K562 (cell line): ENCODE measurements around the gene SLC24A4. TPM values are rescaled to one million over a fixed set of nuclear protein-coding genes. Genes with fewer than 3 reads are reported as not detected.

Source experiments
- ATAC-seq: fragments of 200-7000 bp; cut with Tn5 transposase; 3 replicates; pipeline ENCODE4 v1.9.1; 2020; ENCODE audit warnings: moderate library complexity
- BruUV-seq: library from RNA; stranded (reverse); fragments of 400-500 nt; replicated peaks from 2 replicates; lab custom pipeline; 2021; lab: Mats Ljungman, UMichigan
- CTCF ChIA-PET: fragments of 300-600 bp; formaldehyde crosslinking; extraction: SDS; loops from one replicate; lab custom pipeline; 2021; ENCODE audit warnings: low intra/inter-chr PET ratio; lab: Yijun Ruan, JAX
- POLR2A ChIA-PET: fragments of 300-600, 350-650 bp; sonication (Branson Sonifier 250); formaldehyde crosslinking; extraction: SDS; loops from one replicate; lab custom pipeline; 2021; ENCODE audit warnings: antibody characterized with exemption, inconsistent platforms; lab: Yijun Ruan, JAX
- DNase-seq, 4 experiments: peaks; one replicate each; pipeline versions ENCODE4 v3.0.0 to v3.0.0-alpha.2; 2011 to 2018; ENCODE audit warnings: low spot score in 3 of 4, mixed read lengths in 3 of 4; ENCODE audit errors: extremely low read depth in 1 of 4
- FAIRE-seq: peaks from 2 replicates; lab custom pipeline; 2011; peaks lifted over from hg19 to GRCh38; lab: Jason Lieb, UNC
- H2AFZ ChIP-seq: 2 replicates; pipeline ENCODE4 v1.6.0; 2011; ENCODE audit warnings: low read depth, low read length, control low read depth, inconsistent platforms
- H3K27ac ChIP-seq: fragments of 200-600 bp; 3 replicates; pipeline ENCODE4 v1.8.0; 2011; ENCODE audit warnings: low read depth, mild to moderate bottlenecking, control low read depth, inconsistent platforms, low read length, moderate library complexity, mixed read lengths; ENCODE audit errors: extremely low read depth
- H3K27me3 ChIP-seq, 2 experiments: fragments of 300-600 bp in 1 of 2; 2 replicates in 1 of 2; 3 replicates in 1 of 2; pipeline versions ENCODE4 v1.6.0 to v1.8.0; 2011; ENCODE audit warnings: inconsistent platforms in 2 of 2, low read length in 2 of 2, mild to moderate bottlenecking in 1 of 2, mixed read lengths in 1 of 2, moderate library complexity in 1 of 2; ENCODE audit not compliant: control insufficient read depth in 2 of 2, insufficient read depth in 2 of 2
- H3K36me3 ChIP-seq: fragments of 300-600 bp; 3 replicates; pipeline ENCODE4 v1.8.0; 2011; ENCODE audit warnings: mild to moderate bottlenecking, low read length, inconsistent platforms; ENCODE audit not compliant: control insufficient read depth, insufficient read depth
- H3K4me1 ChIP-seq, 2 experiments: fragments of 200-600 bp in 1 of 2; replicated peaks in 1 of 2; 2 replicates in 1 of 2; 3 replicates in 1 of 2; pipeline versions ENCODE4 v1.5.1 to v1.8.0; 2011; ENCODE audit warnings: inconsistent platforms in 2 of 2, low read length in 2 of 2, mild to moderate bottlenecking in 1 of 2, mixed read lengths in 1 of 2, moderate library complexity in 1 of 2; ENCODE audit not compliant: control insufficient read depth in 2 of 2, insufficient read depth in 2 of 2
- H3K4me2 ChIP-seq: 2 replicates; pipeline ENCODE4 v1.6.1; 2011; ENCODE audit warnings: low read length, control low read depth, inconsistent platforms, mixed read lengths; ENCODE audit not compliant: insufficient read depth
- H3K4me3 ChIP-seq: fragments of 200-600 bp; sonication (generic), shearing (Covaris generic); 2 replicates; pipeline ENCODE4 v1.5.1; 2016; ENCODE audit warnings: control low read depth, inconsistent platforms
- H3K79me2 ChIP-seq: fragments of 200-600 bp; 3 replicates; pipeline ENCODE4 v1.8.0; 2011; ENCODE audit warnings: low read length, inconsistent platforms; ENCODE audit not compliant: control insufficient read depth, insufficient read depth
- H3K9ac ChIP-seq, 2 experiments: 2 replicates each; pipeline versions ENCODE4 v1.6.0 to v1.6.1; 2011; ENCODE audit warnings: low read depth in 2 of 2, low read length in 2 of 2, control low read depth in 1 of 2, inconsistent platforms in 1 of 2, mild to moderate bottlenecking in 1 of 2, mixed read lengths in 1 of 2; ENCODE audit not compliant: insufficient read depth in 1 of 2
- H3K9me1 ChIP-seq: one replicate; pipeline ENCODE4 v1.6.0; 2011; ENCODE audit warnings: inconsistent platforms, mild to moderate bottlenecking, low read length, moderate library complexity; ENCODE audit not compliant: control insufficient read depth, insufficient read depth
- H3K9me3 ChIP-seq: replicated peaks from 2 replicates; pipeline ENCODE4 v1.5.1; 2011; ENCODE audit warnings: low read depth, low read length, inconsistent platforms; ENCODE audit not compliant: control insufficient read depth, insufficient read depth
- H4K20me1 ChIP-seq: replicated peaks from 2 replicates; pipeline ENCODE4 v1.6.1; 2011; ENCODE audit warnings: low read length, inconsistent platforms, mixed read lengths; ENCODE audit not compliant: control insufficient read depth, insufficient read depth
- SREBF1 ChIP-seq: fragments of 150-350 bp; IDR thresholded peaks from 2 replicates; pipeline ENCODE4 v1.6.1; 2014; ENCODE audit warnings: antibody characterized with exemption, low read depth, low read length, borderline replicate concordance
- THRB ChIP-seq: fragments of 450-650 bp; formaldehyde crosslinking; conservative IDR thresholded peaks from 2 replicates; pipeline ENCODE4 v1.4.0; 2022; ENCODE audit warnings: mild to moderate bottlenecking, missing genetic modification characterization
- WGBS: fragments of 100-300 bp; shearing (Covaris generic); methylation state at CpG from one replicate; pipeline ENCODE4 v1.1.6; 2016; ENCODE audit warnings: low coverage, mixed read lengths; ENCODE audit not compliant: insufficient coverage; ENCODE audit errors: missing lambda C conversion rate; 5-methylcytosine and 5-hydroxymethylcytosine counted together
- in situ Hi-C: fragments of 300-500 bp; cut with MboI; formaldehyde crosslinking; loops from 4 replicates; pipeline ENCODE4 v1.15.0; 2018; ENCODE audit warnings: inconsistent platforms, mixed read lengths
- intact Hi-C: fragments of 100-400 bp; cut with micrococcal nuclease; formaldehyde crosslinking; loops from 2 replicates; pipeline ENCODE4 v1.14.2; 2022
- polyA plus RNA-seq, 8 experiments: library from polyadenylated mRNA; depleted of rRNA in 4 of 8; stranded (reverse) in 5 of 8; unstranded in 3 of 8; fragments of >200 nt; fragmentation: Nextera tagmentation in 2 of 8; fragmentation: Illumina TruSeq in 1 of 8; extraction: Ambion mirVana in 2 of 8; extraction: Trizol in 1 of 8; gene quantifications; 2 replicates each; pipeline versions ENCODE4 v1.2.1 to v1.2.3, GENCODE V29; 2011 to 2014; ENCODE audit warnings: inconsistent platforms in 1 of 8, missing spikeins in 1 of 8
- total RNA-seq, 7 experiments: library from RNA; depleted of rRNA in 6 of 7; stranded (reverse); fragments of >200 nt in 6 of 7; fragmentation: Illumina TruSeq in 2 of 7; extraction: Trizol in 2 of 7; gene quantifications; 2 replicates each; pipeline versions ENCODE4 v1.2.1 to v1.2.3, GENCODE V29; 2011 to 2021; ENCODE audit warnings: low replicate concordance in 1 of 7

SLC24A4 gene
- total and polyA plus RNA-seq, 9 of the 15 experiments (the other 6 are each of a cell fraction or from before 2014, with no cell fraction given): not detected

GRCh38 chr14:92520102-92521057 lies 197.4 kb downstream of the SLC24A4 start:
- ATAC-seq (no peak), DNase-seq (no peak), FAIRE-seq (no peak)
- CTCF ChIA-PET: no interaction called here
- no peak overlapping the region for H2AFZ ChIP-seq
- H3K79me2 ChIP-seq: no peaks in the 10 kb centered on the region
- H3K9ac ChIP-seq: no peak overlapping the region
- BruUV-seq: no TSS peak
- no peaks in the 10 kb centered on the region for H3K36me3 ChIP-seq
- no peaks in the 10 kb centered on the region for H3K9me3 ChIP-seq
- POLR2A ChIA-PET: interaction anchor here (0.6 kb wide), 2 partner anchors 31 to 37 kb away, joined by 3 read pairs; no protein-coding TSS in a partner anchor
- in situ Hi-C loops (no loop called here), intact Hi-C loops (no loop called here)
- no peak overlapping the region for H3K27ac ChIP-seq
- H3K4me1 ChIP-seq: no peaks in the 10 kb centered on the region
- H3K4me3 ChIP-seq: no peak overlapping the region
- no peak for TF ChIP-seq THRB (CRISPR knock-in tag)
- no peak for TF ChIP-seq SREBF1
- no peaks in the 10 kb centered on the region for H4K20me1 ChIP-seq
- no peaks in the 10 kb centered on the region for H3K9me1 ChIP-seq
- H3K4me2 ChIP-seq: no peak overlapping the region
- peaks cover 0 to 20% of the 10 kb centered on the region in 2 experiments; a peak in 2 of 5 replicates for H3K27me3 ChIP-seq
- 2% methylated on average over 17 of the region's 17 CpGs for WGBS
